GM10266 (cell line): Measurements from ENCODE around the gene CFAP97D2.

ENCODE experiments used
- DNase-seq: peaks from one replicate; pipeline ENCODE4 v3.0.0; 2012; ENCODE audit errors: extremely low spot score
- CTCF ChIP-seq: IDR thresholded peaks from 2 replicates; pipeline ENCODE4 v1.5.1; 2012; ENCODE audit warnings: mild to moderate bottlenecking, low read depth; ENCODE audit not compliant: control insufficient read depth, insufficient read depth; ENCODE audit errors: missing control alignments

CFAP97D2 gene

DNA sequence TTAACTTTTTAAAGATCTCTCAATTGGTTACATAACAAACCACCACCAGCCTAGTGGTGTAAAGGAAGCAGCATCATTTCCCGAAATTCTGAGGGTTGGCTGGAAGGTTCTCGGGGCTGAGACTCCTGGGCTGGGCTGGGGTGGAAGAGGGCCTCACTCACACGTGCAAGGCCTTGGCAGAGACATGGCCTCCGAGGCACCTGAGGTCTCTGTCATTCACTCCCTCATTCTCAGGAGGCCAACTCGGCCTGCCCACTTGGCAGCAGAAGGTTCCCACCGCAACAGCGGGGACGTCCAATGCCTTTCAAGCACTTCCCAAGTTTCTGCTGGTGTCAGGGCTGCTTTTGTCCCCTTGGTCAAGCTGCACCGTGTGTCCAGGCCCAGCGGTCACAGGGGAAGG lies 28.0 kb upstream of the CFAP97D2 start:
- DNase-seq: no peak
- TF ChIP-seq CTCF: no peak

GRCh38 chr13:114151565-114152284 lies 27.3 kb upstream of the CFAP97D2 start:
- DNase-seq: no peak
- TF ChIP-seq CTCF: no peak

DNA sequence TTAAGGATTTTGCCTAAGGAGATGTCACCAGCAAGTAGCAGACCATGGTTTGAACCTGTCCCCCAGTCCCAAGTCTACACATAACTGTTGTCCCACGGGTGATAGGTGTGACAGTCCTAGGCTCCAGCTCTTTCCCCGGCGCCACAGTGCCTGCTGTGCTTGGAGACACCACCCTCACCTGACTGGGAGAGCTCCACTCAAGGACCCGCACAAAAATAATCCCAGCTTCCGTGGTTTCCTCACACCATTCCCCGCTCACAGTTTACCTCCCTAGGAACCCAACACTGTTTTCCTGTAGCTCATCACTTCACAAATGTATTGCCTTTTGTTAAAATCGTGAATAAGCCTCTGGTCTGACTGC lies 26.8 kb upstream of the CFAP97D2 start:
- no peak for TF ChIP-seq CTCF
- no peak for DNase-seq

DNA sequence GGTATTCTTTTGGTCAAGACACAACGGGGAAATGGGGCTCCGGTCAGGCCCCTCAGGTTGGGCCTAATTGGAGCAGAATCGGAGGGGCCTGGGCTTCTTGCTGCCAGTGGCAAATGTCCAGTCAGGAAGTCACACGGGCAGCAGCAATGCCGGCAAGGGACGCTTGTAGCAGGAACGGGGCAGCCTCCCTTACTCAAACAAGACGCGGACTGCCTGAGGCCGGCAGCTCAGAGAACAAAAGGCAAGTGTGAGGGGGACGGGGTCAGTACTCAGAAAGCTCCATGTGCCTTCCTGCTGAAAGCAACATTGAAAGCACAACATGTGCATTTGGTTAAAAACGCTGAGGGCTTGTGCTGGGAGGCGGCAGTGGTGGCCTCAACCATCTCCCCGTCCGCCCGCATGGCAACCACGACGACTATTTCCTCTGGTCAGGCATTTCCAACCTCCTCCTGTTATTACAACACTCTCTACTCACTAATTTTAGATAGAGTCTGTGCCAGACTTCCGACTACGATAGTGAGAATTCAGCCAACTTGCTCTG lies 26.2 kb upstream of the CFAP97D2 start:
- no peak for DNase-seq

DNA sequence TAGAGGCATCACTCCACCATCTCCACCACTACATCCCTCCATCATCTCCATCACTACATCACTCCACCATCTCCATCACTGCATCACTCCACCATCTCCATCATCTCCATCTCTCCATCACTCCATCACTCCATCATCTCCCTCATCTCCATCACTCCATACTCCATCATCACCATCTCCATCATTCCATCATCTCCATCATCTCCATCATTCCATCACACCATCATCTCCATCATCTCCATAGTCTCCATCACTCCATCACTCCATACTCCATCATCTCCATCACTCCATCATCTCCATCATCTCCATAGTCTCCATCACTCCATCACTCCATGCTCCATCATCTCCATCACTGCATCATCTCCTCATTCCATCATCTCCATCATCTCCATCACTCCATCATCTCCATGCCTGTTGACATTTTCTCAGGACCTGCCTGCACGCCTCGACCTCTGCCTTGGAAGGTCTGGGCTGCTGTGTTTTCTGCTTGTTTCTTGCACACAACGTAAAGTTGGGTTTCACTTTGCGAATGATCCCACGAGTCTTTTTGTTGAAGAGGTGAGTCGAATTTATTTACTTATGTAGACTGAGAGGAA lies 25.5 kb upstream of the CFAP97D2 start:
- no peak for TF ChIP-seq CTCF
- no peak for DNase-seq

More for the DNA sequence above, 26.2 kb upstream of the CFAP97D2 start:
- no peak for TF ChIP-seq CTCF

GRCh38 chr13:114154476-114154875 lies 24.6 kb upstream of the CFAP97D2 start:
- no peak for TF ChIP-seq CTCF
- no peak for DNase-seq

DNA sequence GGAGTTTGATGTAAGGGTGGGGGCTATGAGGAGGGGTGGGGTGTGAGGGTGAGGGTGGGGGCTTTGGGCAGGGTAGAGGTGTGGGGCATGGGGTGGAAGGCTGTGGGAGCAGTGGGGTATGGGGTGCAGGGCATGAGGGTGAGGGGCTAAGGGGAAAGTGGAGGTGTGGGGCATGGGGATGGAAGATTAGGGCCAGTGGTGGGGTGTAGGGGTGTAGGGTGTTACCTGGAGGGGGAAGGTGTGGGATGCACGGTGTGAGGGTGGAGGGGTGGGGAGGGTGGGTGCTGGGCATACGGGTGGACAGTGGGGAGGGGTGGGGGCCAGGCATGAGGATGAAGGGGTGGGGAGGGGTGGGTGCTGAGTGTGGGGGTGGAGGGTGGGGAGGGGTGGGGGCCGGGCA lies 23.7 kb upstream of the CFAP97D2 start:
- no peak for TF ChIP-seq CTCF
- DNase-seq: no peak
